Tibial nerve (tissue), 3 donors: ENCODE results near the gene KIF18A.

ENCODE experiments used
- CTCF ChIP-seq, 5 experiments: fragments of 200-600 bp in 3 of 5; fragments of 450-650 bp in 2 of 5; sonication (generic) in 3 of 5; IDR thresholded peaks; one replicate each; pipeline ENCODE4 v1.5.1; 2016 to 2019; ENCODE audit warnings: antibody characterized with exemption in 5 of 5, mild to moderate bottlenecking in 3 of 5, moderate library complexity in 2 of 5
- POLR2A ChIP-seq, 2 donors: fragments of 450-650 bp; IDR thresholded peaks; one replicate each; pipeline ENCODE4 v1.6.1; 2017; ENCODE audit warnings: antibody characterized with exemption in 2 of 2, mild to moderate bottlenecking in 2 of 2, moderate library complexity in 2 of 2

- TF ChIP-seq CTCF (IDR thresholded peaks at IDR 0.05), result no peak
- no peak for TF ChIP-seq POLR2A (IDR thresholded peaks at IDR 0.05)
These were observed 9.8 kb upstream of the KIF18A start for GRCh38 chr11:28117712-28118111.
